IMR-90 (cell line): ENCODE measurements around the gene MINDY1.
A peak's percentile ranks its signal among the peaks of the same experiment; 100 is the strongest.

Source experiments
- BHLHE40 ChIP-seq: fragments of 150-350 bp; IDR thresholded peaks from 2 replicates; pipeline ENCODE4 v1.6.1; 2016; ENCODE audit warnings: mild to moderate bottlenecking, low read depth, low read length
- CHD1 ChIP-seq: IDR thresholded peaks from 2 replicates; pipeline ENCODE4 v1.6.1; 2012; ENCODE audit warnings: low read depth, low read length, improper control_type of control experiment
- FOS ChIP-seq: fragments of 150-350 bp; IDR thresholded peaks from 2 replicates; pipeline ENCODE4 v1.6.1; 2016; ENCODE audit warnings: low read depth, low read length
- MAZ ChIP-seq: IDR thresholded peaks from 2 replicates; pipeline ENCODE4 v1.6.1; 2012; ENCODE audit warnings: low read depth, mild to moderate bottlenecking, low read length, improper control_type of control experiment, moderate library complexity, borderline replicate concordance
- POLR2A ChIP-seq: IDR thresholded peaks from 2 replicates; pipeline ENCODE4 v1.6.1; 2012; ENCODE audit warnings: mild to moderate bottlenecking, low read depth, low read length
- RAD21 ChIP-seq: IDR thresholded peaks from 2 replicates; pipeline ENCODE4 v1.6.1; 2012; ENCODE audit warnings: low read length, improper control_type of control experiment
- RCOR1 ChIP-seq: IDR thresholded peaks from 2 replicates; pipeline ENCODE4 v1.6.1; 2012; ENCODE audit warnings: mild to moderate bottlenecking, low read length, improper control_type of control experiment; ENCODE audit not compliant: insufficient replicate concordance
- RFX5 ChIP-seq: IDR thresholded peaks from 2 replicates; pipeline ENCODE4 v1.8.0; 2012; ENCODE audit warnings: low read depth, mild to moderate bottlenecking, low read length, moderate library complexity
- SMC3 ChIP-seq: fragments of 150-350 bp; IDR thresholded peaks from 2 replicates; pipeline ENCODE4 v1.6.1; 2016; ENCODE audit warnings: low read depth, mild to moderate bottlenecking, antibody characterized with exemption, low read length, moderate library complexity
- TF ChIP-seq, protein P1 (sequence below): conservative IDR thresholded peaks from 2 replicates; pipeline ENCODE4 v1.5.1; 2012; ENCODE audit warnings: mild to moderate bottlenecking, low read depth, low read length, improper control_type of control experiment
- TF ChIP-seq, protein P2 (sequence below): fragments of 150-350 bp; IDR thresholded peaks from 2 replicates; pipeline ENCODE4 v1.6.1; 2016; ENCODE audit warnings: low read depth, mild to moderate bottlenecking, low read length, moderate library complexity, borderline replicate concordance
- TF ChIP-seq, protein P3 (sequence below): fragments of 150-350 bp; IDR thresholded peaks from 2 replicates; pipeline ENCODE4 v1.6.1; 2017; ENCODE audit warnings: mild to moderate bottlenecking, antibody characterized with exemption, low read length, low read depth

DNA sequence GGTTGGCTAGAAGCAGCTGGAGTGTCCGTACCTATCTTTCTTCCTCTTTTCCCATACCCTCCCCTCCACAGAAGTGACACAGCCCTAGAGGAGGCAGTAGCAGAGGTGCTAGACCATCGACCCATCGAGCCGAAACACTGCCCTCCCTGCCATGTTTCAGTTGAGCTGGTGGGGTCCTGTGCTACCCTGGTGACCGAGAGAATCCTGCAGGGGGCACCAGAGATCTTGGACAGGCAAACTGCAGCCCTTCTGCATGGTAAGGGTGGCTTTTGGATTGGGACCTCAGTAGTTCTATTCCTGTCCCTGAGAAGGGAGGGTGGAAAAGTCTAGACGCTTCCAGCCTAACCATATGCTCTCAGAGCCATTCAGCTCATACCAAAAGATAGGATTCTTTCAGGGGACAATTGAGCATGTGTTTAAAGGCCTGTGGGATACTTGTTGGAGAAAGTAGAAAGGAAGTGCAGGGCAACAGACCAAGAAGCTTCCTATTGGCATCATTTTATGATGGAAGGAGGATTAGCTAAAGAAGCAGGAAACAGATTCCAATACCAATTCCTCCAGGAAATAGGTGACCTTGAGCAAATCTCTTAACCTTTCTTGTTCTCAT, 17.9 kb upstream of the MINDY1 start:
- TF ChIP-seq POLR2A (no peak), BHLHE40 (no peak), SMC3 (peak; percentile 67), MAZ (no peak), CHD1 (no peak), RAD21 (peak; percentile 79), RFX5 (no peak), RCOR1 (no peak), FOS (no peak)
- TF ChIP-seq, protein P1, sequence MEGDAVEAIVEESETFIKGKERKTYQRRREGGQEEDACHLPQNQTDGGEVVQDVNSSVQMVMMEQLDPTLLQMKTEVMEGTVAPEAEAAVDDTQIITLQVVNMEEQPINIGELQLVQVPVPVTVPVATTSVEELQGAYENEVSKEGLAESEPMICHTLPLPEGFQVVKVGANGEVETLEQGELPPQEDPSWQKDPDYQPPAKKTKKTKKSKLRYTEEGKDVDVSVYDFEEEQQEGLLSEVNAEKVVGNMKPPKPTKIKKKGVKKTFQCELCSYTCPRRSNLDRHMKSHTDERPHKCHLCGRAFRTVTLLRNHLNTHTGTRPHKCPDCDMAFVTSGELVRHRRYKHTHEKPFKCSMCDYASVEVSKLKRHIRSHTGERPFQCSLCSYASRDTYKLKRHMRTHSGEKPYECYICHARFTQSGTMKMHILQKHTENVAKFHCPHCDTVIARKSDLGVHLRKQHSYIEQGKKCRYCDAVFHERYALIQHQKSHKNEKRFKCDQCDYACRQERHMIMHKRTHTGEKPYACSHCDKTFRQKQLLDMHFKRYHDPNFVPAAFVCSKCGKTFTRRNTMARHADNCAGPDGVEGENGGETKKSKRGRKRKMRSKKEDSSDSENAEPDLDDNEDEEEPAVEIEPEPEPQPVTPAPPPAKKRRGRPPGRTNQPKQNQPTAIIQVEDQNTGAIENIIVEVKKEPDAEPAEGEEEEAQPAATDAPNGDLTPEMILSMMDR = peak; percentile 71
- TF ChIP-seq, protein P2, sequence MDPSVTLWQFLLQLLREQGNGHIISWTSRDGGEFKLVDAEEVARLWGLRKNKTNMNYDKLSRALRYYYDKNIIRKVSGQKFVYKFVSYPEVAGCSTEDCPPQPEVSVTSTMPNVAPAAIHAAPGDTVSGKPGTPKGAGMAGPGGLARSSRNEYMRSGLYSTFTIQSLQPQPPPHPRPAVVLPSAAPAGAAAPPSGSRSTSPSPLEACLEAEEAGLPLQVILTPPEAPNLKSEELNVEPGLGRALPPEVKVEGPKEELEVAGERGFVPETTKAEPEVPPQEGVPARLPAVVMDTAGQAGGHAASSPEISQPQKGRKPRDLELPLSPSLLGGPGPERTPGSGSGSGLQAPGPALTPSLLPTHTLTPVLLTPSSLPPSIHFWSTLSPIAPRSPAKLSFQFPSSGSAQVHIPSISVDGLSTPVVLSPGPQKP = no peak
- TF ChIP-seq, protein P3, sequence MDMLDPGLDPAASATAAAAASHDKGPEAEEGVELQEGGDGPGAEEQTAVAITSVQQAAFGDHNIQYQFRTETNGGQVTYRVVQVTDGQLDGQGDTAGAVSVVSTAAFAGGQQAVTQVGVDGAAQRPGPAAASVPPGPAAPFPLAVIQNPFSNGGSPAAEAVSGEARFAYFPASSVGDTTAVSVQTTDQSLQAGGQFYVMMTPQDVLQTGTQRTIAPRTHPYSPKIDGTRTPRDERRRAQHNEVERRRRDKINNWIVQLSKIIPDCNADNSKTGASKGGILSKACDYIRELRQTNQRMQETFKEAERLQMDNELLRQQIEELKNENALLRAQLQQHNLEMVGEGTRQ = no peak
